ENCODE data around the gene IP6K2. TPM values are rescaled to one million over a fixed set of nuclear protein-coding genes. Genes with fewer than 3 reads are reported as not detected.

IP6K2 gene
- total and polyA plus RNA-seq, 10 of the 15 experiments (the other 5 are each of a cell fraction or from before 2014, with no cell fraction given), result 25.8 to 95.9 (median 69.0) TPM

DNA sequence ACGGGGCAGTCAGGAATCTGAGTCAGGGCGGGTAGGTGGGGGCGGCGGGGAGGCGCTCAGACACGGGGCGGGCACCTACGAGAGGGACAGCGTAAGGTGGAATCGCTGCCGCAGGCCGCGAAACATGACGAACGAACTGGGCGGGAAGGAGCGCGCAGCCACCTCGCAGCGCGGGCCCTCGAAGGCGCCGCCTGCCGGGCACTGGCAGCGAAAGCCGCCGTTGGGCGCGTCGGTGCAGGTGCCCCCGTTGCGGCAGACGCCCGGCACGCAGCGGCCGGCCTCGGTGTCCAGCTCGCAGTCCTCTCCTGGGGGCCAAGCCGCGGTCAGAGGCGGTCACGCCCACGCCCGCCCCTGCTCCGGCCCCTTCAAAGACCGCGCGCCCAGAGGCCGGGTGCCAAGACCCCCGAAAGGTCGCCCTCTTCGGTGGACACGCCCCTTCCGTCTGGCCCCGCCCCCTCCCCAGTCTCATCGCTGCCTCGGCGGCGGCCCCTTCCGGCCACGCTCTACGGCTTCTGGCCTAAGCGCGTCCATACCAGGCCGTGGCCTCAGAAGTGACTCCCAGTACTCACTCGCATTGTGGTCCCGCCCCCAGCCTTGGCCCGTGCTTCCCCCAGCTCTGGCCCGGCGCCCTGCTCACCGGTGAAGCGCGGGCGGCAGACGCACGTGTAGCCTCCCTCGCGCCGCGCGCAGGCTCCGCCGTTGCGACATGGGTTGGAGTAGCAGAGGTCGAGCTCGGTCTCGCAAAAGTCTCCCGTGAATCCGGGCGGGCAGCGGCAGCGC, 60.8 kb downstream of the IP6K2 start (continued):
- TF ChIP-seq CBX5 (IDR thresholded peaks at IDR 0.05; ENCODE audit: low read depth) (no peak), POLR2A (IDR thresholded peaks at IDR 0.05; ENCODE audit: low read depth, low read length) (peak; percentile 57; the same call in 1 of the 2 replicates), SUZ12 (IDR thresholded peaks at IDR 0.05; ENCODE audit: unreplicated experiment) (no peak), EED (IDR thresholded peaks at IDR 0.05; ENCODE audit: low read depth) (no peak), HDAC2 (IDR thresholded peaks at IDR 0.05) (no peak), NR2C1 (IDR thresholded peaks at IDR 0.05) (no peak), SMARCA5 (IDR thresholded peaks at IDR 0.05) (peak; percentile 59; the same call in 1 of the 2 replicates), HDGF (IDR thresholded peaks at IDR 0.05) (no peak), MXI1 (IDR thresholded peaks at IDR 0.05; ENCODE audit: low read depth, low read length) (0 out of 2 replicates have a peak, but pooled peaks have one; percentile 25)
- TF ChIP-seq, protein P1, sequence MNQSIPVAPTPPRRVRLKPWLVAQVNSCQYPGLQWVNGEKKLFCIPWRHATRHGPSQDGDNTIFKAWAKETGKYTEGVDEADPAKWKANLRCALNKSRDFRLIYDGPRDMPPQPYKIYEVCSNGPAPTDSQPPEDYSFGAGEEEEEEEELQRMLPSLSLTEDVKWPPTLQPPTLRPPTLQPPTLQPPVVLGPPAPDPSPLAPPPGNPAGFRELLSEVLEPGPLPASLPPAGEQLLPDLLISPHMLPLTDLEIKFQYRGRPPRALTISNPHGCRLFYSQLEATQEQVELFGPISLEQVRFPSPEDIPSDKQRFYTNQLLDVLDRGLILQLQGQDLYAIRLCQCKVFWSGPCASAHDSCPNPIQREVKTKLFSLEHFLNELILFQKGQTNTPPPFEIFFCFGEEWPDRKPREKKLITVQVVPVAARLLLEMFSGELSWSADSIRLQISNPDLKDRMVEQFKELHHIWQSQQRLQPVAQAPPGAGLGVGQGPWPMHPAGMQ (IDR thresholded peaks at IDR 0.05; ENCODE audit: borderline replicate concordance), result no peak
- TF ChIP-seq, protein P2, sequence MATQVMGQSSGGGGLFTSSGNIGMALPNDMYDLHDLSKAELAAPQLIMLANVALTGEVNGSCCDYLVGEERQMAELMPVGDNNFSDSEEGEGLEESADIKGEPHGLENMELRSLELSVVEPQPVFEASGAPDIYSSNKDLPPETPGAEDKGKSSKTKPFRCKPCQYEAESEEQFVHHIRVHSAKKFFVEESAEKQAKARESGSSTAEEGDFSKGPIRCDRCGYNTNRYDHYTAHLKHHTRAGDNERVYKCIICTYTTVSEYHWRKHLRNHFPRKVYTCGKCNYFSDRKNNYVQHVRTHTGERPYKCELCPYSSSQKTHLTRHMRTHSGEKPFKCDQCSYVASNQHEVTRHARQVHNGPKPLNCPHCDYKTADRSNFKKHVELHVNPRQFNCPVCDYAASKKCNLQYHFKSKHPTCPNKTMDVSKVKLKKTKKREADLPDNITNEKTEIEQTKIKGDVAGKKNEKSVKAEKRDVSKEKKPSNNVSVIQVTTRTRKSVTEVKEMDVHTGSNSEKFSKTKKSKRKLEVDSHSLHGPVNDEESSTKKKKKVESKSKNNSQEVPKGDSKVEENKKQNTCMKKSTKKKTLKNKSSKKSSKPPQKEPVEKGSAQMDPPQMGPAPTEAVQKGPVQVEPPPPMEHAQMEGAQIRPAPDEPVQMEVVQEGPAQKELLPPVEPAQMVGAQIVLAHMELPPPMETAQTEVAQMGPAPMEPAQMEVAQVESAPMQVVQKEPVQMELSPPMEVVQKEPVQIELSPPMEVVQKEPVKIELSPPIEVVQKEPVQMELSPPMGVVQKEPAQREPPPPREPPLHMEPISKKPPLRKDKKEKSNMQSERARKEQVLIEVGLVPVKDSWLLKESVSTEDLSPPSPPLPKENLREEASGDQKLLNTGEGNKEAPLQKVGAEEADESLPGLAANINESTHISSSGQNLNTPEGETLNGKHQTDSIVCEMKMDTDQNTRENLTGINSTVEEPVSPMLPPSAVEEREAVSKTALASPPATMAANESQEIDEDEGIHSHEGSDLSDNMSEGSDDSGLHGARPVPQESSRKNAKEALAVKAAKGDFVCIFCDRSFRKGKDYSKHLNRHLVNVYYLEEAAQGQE (IDR thresholded peaks at IDR 0.05; ENCODE audit: low read depth, low read length), result no peak
- TF ChIP-seq, protein P3, sequence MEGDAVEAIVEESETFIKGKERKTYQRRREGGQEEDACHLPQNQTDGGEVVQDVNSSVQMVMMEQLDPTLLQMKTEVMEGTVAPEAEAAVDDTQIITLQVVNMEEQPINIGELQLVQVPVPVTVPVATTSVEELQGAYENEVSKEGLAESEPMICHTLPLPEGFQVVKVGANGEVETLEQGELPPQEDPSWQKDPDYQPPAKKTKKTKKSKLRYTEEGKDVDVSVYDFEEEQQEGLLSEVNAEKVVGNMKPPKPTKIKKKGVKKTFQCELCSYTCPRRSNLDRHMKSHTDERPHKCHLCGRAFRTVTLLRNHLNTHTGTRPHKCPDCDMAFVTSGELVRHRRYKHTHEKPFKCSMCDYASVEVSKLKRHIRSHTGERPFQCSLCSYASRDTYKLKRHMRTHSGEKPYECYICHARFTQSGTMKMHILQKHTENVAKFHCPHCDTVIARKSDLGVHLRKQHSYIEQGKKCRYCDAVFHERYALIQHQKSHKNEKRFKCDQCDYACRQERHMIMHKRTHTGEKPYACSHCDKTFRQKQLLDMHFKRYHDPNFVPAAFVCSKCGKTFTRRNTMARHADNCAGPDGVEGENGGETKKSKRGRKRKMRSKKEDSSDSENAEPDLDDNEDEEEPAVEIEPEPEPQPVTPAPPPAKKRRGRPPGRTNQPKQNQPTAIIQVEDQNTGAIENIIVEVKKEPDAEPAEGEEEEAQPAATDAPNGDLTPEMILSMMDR (IDR thresholded peaks at IDR 0.05 in 2 of 3, conservative IDR thresholded peaks at IDR 0.05 in 1 of 3; ENCODE audit: control insufficient read depth in 2 of 3, extremely low read depth in 1 of 3, insufficient read depth in 1 of 3, low read depth in 3 of 3, low read length in 3 of 3), result peak; percentile 61 to 69 (median 64); a peak in 5 of 6 replicates

All from GM12878 (cell line).